HepG2 (cell line): Measurements from ENCODE around the gene SOX13. TPM values are rescaled to one million over a fixed set of nuclear protein-coding genes. Genes with fewer than 3 reads are reported as not detected.

ENCODE experiments used
- AKAP8 ChIP-seq: sonication (generic); formaldehyde crosslinking; IDR thresholded peaks from 2 replicates; pipeline ENCODE4 v1.5.1; 2020; ENCODE audit warnings: mild to moderate bottlenecking, missing genetic modification reagents
- ETV5 ChIP-seq: IDR thresholded peaks from 2 replicates; pipeline ENCODE4 v1.6.1; 2018; ENCODE audit warnings: missing biosample characterization, missing genetic modification reagents, inconsistent platforms, borderline replicate concordance
- HMG20B ChIP-seq: conservative IDR thresholded peaks from 2 replicates; pipeline ENCODE4 v1.6.1; 2016; ENCODE audit warnings: missing genetic modification reagents, missing compliant biosample characterization
- IKZF1 ChIP-seq: fragments of 450-650 bp; IDR thresholded peaks from 2 replicates; pipeline ENCODE4 v1.7.1; 2016
- NCOR1 ChIP-seq: fragments of 200-600 bp; sonication (generic); IDR thresholded peaks from 2 replicates; pipeline ENCODE4 v1.7.0; 2017; ENCODE audit warnings: antibody characterized with exemption, low read length, borderline replicate concordance
- NRL ChIP-seq: sonication (generic); formaldehyde crosslinking; IDR thresholded peaks from 2 replicates; pipeline ENCODE4 v1.5.0; 2020; ENCODE audit warnings: missing genetic modification reagents, mild to moderate bottlenecking, moderate library complexity, borderline replicate concordance
- PHF20 ChIP-seq: sonication (generic); formaldehyde crosslinking; IDR thresholded peaks from 2 replicates; pipeline ENCODE4 v1.5.0; 2020; ENCODE audit warnings: mild to moderate bottlenecking, missing genetic modification reagents
- POLR2G ChIP-seq: fragments of 200-400 bp; formaldehyde crosslinking; IDR thresholded peaks from 2 replicates; pipeline ENCODE4 v1.6.1; 2018; ENCODE audit warnings: mild to moderate bottlenecking, low read depth, low read length, moderate library complexity
- PRMT3 ChIP-seq: sonication (generic); formaldehyde crosslinking; IDR thresholded peaks from 2 replicates; pipeline ENCODE4 v1.8.1; 2022; ENCODE audit warnings: low read depth, mild to moderate bottlenecking, moderate library complexity, missing genetic modification reagents, borderline replicate concordance
- SOX5 ChIP-seq: IDR thresholded peaks from 2 replicates; pipeline ENCODE4 v1.6.1; 2016; ENCODE audit warnings: borderline replicate concordance
- TEAD3 ChIP-seq: optimal IDR thresholded peaks from 2 replicates; pipeline ENCODE3; 2016; ENCODE audit warnings: borderline replicate concordance
- ZNF263 ChIP-seq: sonication (generic); formaldehyde crosslinking; IDR thresholded peaks from 2 replicates; pipeline ENCODE4 v1.4.0; 2020; ENCODE audit warnings: missing genetic modification reagents
- ZNF496 ChIP-seq: sonication (generic); formaldehyde crosslinking; IDR thresholded peaks from 2 replicates; pipeline ENCODE4 v1.8.1; 2023; ENCODE audit warnings: mild to moderate bottlenecking, moderate library complexity, missing genetic modification reagents; ENCODE audit not compliant: insufficient replicate concordance
- ZNF510 ChIP-seq: sonication (generic); formaldehyde crosslinking; IDR thresholded peaks from 2 replicates; pipeline ENCODE4 v1.4.0; 2020; ENCODE audit warnings: low read depth, mild to moderate bottlenecking, missing genetic modification reagents
- ZNF644 ChIP-seq: IDR thresholded peaks from 2 replicates; pipeline ENCODE4 v1.6.1; 2016; ENCODE audit warnings: low read depth
- polyA plus RNA-seq, 8 experiments: library from polyadenylated mRNA; depleted of rRNA in 3 of 8; stranded (reverse) in 7 of 8; unstranded in 1 of 8; fragments of >200 nt; fragmentation: Illumina TruSeq in 4 of 8; extraction: Trizol in 4 of 8; gene quantifications; 2 replicates each; pipeline versions ENCODE4 v1.2.1 to v1.2.3, GENCODE V29; 2011 to 2016; ENCODE audit warnings: low read depth in 4 of 8, missing spikeins in 1 of 8, mixed read lengths in 1 of 8; ENCODE audit not compliant: insufficient read depth in 1 of 8
- total RNA-seq, 5 experiments: library from RNA; depleted of rRNA; stranded (reverse); fragments of >200 nt; fragmentation: Illumina TruSeq; extraction: Trizol; gene quantifications; 2 replicates each; pipeline ENCODE4 v1.2.3, GENCODE V29; 2016; ENCODE audit warnings: low read depth in 1 of 5
- TF ChIP-seq, protein P1 (sequence below): sonication (generic); formaldehyde crosslinking; IDR thresholded peaks from 2 replicates; pipeline ENCODE4 v1.5.0; 2020; ENCODE audit warnings: mild to moderate bottlenecking, missing genetic modification reagents
- TF ChIP-seq, protein P2 (sequence below): sonication (generic); formaldehyde crosslinking; IDR thresholded peaks from 2 replicates; pipeline ENCODE4 v1.8.0; 2022; ENCODE audit warnings: mild to moderate bottlenecking, missing genetic modification reagents, moderate library complexity
- TF ChIP-seq, protein P3 (sequence below): sonication (generic); formaldehyde crosslinking; IDR thresholded peaks from 2 replicates; pipeline ENCODE4 v1.5.1; 2020; ENCODE audit warnings: mild to moderate bottlenecking, missing genetic modification reagents, moderate library complexity
- TF ChIP-seq, protein P4 (sequence below): sonication (generic); formaldehyde crosslinking; IDR thresholded peaks from 2 replicates; pipeline ENCODE4 v1.5.0; 2020; ENCODE audit warnings: missing genetic modification reagents, mild to moderate bottlenecking, borderline replicate concordance
- TF ChIP-seq, protein P5 (sequence below): sonication (generic); formaldehyde crosslinking; conservative IDR thresholded peaks from 2 replicates; pipeline ENCODE4 v1.5.0; 2020; ENCODE audit warnings: missing genetic modification reagents

Gene SOX13
- total and polyA plus RNA-seq, 2 of the 13 experiments (the other 11 are each of a cell fraction or from before 2014, with no cell fraction given): 13.3 to 15.8 TPM

DNA sequence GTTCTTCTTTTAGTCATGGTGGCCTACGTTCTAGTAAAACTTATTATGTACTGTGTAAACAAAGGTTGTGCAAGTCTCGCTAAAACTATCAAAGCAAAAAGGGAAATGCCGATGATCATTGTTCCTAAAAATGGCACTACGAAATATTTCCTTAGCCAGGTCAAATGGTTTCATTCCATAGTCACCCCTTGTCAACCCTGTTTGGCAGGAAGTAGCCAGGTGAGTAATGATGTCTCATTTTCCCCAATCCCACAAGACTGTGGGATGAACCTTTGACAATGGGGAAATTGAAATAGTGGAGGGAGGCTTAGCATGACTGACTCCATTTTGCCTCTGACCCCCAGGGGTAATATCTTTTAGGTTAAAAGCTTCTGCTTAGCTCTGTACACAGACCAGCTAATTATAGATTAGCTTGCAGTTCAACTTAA, 98.8 kb downstream of the SOX13 start (continued):
- TF ChIP-seq, protein P1, sequence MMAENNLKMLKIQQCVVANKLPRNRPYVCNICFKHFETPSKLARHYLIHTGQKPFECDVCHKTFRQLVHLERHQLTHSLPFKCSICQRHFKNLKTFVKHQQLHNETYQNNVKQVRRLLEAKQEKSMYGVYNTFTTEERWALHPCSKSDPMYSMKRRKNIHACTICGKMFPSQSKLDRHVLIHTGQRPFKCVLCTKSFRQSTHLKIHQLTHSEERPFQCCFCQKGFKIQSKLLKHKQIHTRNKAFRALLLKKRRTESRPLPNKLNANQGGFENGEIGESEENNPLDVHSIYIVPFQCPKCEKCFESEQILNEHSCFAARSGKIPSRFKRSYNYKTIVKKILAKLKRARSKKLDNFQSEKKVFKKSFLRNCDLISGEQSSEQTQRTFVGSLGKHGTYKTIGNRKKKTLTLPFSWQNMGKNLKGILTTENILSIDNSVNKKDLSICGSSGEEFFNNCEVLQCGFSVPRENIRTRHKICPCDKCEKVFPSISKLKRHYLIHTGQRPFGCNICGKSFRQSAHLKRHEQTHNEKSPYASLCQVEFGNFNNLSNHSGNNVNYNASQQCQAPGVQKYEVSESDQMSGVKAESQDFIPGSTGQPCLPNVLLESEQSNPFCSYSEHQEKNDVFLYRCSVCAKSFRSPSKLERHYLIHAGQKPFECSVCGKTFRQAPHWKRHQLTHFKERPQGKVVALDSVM (CRISPR knock-in tag): no peak
- TF ChIP-seq ZNF496 (no peak), ETV5 (peak; percentile 72; the same call in 1 of the 2 replicates), AKAP8 (CRISPR knock-in tag) (no peak), ZNF263 (no peak), SOX5 (CRISPR knock-in tag) (peak; percentile 64; the same call in 1 of the 2 replicates), HMG20B (CRISPR knock-in tag) (no peak), NCOR1 (peak; percentile 34; the same call in 1 of the 2 replicates), ZNF510 (CRISPR knock-in tag) (no peak), POLR2G (no peak), TEAD3 (peak; percentile 12), PHF20 (CRISPR knock-in tag) (no peak), IKZF1 (no peak), PRMT3 (no peak), NRL (CRISPR knock-in tag) (no peak), ZNF644 (CRISPR knock-in tag) (0 out of 2 replicates have a peak, but pooled peaks have one; percentile 24)
- TF ChIP-seq, protein P2, sequence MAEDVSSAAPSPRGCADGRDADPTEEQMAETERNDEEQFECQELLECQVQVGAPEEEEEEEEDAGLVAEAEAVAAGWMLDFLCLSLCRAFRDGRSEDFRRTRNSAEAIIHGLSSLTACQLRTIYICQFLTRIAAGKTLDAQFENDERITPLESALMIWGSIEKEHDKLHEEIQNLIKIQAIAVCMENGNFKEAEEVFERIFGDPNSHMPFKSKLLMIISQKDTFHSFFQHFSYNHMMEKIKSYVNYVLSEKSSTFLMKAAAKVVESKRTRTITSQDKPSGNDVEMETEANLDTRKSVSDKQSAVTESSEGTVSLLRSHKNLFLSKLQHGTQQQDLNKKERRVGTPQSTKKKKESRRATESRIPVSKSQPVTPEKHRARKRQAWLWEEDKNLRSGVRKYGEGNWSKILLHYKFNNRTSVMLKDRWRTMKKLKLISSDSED: no peak
- TF ChIP-seq, protein P3, sequence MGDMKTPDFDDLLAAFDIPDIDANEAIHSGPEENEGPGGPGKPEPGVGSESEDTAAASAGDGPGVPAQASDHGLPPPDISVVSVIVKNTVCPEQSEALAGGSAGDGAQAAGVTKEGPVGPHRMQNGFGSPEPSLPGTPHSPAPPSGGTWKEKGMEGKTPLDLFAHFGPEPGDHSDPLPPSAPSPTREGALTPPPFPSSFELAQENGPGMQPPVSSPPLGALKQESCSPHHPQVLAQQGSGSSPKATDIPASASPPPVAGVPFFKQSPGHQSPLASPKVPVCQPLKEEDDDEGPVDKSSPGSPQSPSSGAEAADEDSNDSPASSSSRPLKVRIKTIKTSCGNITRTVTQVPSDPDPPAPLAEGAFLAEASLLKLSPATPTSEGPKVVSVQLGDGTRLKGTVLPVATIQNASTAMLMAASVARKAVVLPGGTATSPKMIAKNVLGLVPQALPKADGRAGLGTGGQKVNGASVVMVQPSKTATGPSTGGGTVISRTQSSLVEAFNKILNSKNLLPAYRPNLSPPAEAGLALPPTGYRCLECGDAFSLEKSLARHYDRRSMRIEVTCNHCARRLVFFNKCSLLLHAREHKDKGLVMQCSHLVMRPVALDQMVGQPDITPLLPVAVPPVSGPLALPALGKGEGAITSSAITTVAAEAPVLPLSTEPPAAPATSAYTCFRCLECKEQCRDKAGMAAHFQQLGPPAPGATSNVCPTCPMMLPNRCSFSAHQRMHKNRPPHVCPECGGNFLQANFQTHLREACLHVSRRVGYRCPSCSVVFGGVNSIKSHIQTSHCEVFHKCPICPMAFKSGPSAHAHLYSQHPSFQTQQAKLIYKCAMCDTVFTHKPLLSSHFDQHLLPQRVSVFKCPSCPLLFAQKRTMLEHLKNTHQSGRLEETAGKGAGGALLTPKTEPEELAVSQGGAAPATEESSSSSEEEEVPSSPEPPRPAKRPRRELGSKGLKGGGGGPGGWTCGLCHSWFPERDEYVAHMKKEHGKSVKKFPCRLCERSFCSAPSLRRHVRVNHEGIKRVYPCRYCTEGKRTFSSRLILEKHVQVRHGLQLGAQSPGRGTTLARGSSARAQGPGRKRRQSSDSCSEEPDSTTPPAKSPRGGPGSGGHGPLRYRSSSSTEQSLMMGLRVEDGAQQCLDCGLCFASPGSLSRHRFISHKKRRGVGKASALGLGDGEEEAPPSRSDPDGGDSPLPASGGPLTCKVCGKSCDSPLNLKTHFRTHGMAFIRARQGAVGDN (CRISPR knock-in tag): no peak
- TF ChIP-seq, protein P4, sequence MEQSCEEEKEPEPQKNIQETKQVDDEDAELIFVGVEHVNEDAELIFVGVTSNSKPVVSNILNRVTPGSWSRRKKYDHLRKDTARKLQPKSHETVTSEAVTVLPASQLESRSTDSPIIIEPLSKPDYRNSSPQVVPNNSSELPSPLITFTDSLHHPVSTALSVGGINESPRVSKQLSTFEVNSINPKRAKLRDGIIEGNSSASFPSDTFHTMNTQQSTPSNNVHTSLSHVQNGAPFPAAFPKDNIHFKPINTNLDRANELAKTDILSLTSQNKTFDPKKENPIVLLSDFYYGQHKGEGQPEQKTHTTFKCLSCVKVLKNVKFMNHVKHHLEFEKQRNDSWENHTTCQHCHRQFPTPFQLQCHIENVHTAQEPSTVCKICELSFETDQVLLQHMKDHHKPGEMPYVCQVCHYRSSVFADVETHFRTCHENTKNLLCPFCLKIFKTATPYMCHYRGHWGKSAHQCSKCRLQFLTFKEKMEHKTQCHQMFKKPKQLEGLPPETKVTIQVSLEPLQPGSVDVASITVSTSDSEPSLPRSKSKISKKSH: no peak
- TF ChIP-seq, protein P5, sequence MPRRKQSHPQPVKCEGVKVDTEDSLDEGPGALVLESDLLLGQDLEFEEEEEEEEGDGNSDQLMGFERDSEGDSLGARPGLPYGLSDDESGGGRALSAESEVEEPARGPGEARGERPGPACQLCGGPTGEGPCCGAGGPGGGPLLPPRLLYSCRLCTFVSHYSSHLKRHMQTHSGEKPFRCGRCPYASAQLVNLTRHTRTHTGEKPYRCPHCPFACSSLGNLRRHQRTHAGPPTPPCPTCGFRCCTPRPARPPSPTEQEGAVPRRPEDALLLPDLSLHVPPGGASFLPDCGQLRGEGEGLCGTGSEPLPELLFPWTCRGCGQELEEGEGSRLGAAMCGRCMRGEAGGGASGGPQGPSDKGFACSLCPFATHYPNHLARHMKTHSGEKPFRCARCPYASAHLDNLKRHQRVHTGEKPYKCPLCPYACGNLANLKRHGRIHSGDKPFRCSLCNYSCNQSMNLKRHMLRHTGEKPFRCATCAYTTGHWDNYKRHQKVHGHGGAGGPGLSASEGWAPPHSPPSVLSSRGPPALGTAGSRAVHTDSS: no peak
